GM19240 (cell line): ENCODE results near the gene TLX3.

Experiments used
- DNase-seq: peaks from one replicate; pipeline ENCODE4 v3.0.0; 2011; ENCODE audit warnings: low spot score; ENCODE audit not compliant: insufficient read length

TLX3 gene

DNA sequence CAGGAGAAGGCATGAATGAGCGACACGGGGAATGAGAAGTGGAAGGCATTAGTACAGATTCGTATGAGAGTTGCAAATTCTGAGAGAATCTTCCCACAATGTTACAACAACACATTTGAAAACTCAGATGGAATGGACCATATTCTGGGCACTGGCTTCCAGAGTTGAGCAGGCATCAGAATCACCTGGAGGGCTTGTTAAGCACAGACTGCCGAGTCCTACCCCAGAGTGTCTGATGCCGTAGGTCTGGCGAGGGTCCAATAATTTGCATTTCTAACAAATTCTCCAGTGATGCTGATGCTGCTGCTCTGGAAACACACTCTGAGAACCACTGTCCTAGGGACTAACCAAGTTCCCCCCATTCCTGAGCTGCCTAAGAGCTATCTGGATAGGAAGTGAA is 2.9 kb upstream of the TLX3 start:
- DNase-seq: no peak

DNA sequence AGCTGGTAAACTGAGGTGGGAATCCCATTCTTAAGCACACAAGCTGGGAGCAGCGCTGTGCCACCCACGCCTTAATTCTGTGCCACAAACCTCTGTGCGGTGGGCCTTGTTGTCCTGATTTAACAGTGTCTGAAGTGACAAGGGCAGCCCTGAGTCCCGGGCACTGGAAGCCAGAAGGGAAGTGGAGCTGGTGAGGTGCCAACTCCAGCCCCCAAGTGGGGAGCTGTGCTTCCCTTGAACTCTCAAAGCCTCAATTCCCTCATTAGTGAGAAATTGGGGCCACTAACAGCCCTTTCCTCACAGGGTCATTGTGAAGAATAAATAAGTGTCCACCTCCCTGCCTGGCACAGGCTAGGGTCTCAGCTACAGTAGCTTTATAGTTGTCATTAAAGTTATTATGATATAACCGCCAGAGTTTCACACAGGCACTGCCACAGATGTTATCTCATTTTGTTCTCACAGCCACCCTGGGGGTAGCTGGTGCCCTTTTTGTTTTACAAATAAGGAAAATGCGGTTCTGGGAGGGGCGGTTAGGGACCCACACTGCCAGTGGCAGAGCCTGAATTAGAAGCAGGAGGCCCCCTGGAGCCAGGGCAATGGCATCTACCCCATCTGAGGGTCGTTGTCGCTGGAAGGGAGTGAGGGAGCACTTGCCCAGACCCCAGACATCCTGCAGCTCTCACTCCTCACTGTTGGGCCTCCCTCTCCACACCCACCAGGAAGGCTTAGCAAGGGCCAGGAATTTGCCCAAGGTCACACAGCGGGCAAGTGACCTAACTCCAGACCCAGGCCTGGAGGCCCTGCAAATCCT is 2.1 kb upstream of the TLX3 start:
- DNase-seq: no peak

DNA sequence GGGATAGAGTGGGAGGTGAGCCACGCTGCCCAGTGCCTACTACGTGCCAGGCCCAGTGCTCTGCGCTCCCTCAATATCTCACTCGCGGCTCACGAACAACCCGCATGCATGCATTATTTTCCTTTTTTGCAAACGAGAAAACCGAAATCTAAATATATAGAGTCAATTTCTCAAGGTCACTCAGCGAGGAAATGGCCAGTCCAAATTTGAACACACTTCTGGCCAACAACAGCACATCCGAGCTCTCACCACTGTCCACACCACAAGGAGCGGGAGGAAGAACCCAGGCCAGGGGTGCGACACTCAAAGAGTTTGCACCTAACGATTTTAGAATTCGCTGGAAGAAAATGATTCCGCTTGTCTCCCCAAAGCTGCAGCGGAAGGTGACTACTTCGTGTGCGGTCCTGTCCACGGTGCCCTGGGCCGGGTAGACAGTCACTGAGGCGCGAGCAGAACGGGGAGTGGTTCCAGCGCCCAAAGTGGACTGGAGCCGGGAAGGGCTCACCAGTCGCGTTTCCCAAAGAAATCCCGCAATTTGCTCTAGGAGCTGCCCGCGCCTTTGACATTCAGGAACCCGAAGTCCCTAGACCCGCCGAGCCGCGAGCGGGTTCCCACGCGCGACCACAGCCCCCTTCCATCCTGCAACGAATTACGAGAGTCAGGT is 1.1 kb upstream of the TLX3 start:
- DNase-seq: no peak

DNA sequence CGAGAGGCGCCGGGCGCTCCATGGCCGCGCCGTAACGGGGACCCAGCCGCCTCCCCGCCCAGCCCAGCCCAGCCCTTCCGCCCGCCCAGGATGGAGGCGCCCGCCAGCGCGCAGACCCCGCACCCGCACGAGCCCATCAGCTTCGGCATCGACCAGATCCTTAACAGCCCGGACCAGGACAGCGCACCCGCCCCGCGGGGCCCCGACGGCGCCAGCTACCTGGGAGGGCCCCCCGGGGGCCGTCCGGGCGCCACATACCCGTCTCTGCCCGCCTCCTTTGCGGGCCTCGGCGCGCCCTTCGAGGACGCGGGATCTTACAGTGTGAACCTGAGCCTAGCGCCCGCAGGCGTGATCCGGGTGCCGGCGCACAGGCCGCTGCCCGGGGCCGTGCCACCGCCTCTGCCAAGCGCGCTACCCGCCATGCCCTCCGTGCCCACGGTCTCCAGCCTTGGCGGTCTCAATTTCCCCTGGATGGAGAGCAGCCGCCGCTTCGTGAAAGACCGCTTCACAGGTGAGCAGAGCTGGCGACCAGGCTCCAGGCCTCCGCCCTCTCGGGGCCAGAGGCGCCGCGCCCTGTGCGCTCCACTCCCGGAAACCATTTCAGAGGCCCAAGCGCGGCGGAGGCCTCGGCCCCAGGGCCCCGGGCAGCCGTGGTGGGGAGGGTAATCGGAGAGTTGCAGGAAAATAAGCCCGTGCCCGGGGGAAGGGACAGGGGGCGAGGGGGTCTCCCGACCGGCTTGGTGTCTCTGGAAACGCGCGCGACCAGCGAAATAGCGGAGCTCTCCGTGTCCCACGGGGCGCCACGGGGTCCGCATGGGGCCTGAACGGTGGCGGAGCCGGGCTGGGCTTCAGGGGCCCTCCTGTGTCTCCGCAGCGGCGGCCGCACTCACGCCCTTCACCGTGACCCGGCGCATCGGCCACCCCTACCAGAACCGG is 496 bp downstream of the TLX3 start:
- no peak for DNase-seq

DNA sequence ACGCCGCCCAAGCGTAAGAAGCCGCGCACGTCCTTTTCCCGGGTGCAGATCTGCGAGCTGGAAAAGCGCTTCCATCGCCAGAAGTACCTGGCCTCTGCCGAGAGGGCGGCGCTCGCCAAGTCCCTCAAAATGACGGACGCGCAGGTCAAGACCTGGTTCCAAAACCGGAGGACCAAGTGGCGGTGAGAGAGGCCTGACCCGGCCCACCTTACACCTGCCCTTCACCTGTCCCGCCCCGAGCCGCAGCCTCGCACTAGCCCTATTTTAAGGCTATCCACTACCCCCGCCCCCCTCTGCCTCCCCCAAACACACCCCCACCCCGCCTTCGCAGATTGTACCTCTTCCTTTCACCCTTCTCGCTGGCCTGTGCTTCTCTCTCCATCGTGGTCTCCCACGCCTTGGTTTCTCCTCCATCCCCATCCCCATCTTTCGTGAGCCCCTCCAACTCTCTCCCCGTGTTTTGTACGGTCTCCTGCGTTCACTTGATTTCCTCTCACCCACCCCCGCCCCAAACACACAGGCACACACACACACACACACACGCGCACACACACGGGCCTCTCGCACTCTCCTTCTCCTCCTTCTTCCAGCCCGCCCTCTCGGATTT is 1.3 kb downstream of the TLX3 start:
- DNase-seq: no peak

DNA sequence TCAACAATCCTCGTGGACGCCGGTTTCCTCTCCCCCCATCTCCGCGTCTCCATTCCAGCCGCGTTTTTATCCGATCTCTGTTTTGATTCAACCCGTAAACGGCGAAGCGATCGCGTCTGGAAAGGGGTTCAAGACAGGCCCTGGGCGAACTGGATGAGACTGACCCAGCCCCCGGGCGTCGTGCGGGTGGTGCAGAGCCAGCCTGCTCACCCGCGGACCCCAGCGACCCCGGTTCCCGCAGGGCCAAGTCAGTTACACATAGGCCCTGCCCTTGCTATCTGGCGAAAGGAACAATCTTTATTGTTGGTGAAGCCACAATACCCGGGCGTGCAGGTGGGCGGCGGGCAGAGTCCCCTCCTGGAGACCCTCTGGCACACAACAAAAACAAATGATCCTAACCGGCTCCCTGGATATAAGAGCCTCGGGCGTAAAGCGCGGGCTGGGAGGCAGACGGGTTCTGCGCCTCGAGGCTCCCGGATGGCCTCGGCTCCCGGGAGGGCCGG is 1.8 kb downstream of the TLX3 start:
- DNase-seq: no peak

DNA sequence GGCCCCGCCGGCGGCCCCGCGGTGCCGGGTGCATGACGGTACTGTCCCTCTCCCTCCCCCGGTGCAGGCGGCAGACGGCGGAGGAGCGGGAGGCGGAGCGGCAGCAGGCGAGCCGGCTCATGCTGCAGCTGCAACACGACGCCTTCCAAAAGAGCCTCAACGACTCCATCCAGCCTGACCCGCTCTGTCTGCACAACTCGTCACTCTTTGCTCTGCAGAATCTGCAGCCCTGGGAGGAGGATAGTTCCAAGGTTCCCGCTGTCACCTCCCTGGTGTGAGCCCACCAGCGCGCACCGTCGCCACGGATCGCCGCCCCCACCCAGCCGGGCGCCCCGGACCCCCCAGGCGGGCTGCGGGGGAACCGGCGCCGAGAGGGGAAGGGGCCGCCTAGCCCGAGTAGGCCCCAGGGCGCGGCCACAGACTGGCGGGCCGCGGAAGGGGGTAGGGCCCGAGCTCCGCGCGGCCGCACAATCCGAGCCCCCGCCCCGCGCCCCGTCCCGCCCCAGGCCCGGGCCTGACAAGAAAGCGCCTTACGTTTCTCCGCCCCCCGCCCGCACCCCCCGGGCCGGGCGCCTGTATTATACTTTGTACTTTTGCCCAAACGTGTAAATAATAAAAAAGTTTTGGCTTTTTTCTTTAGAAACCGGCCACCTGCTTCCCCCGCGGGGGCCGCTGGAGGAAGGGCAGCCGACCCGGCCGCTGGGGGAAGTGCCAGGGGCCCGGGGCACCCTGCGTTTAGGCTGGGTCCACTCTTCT is 2.5 kb downstream of the TLX3 start:
- DNase-seq: no peak

DNA sequence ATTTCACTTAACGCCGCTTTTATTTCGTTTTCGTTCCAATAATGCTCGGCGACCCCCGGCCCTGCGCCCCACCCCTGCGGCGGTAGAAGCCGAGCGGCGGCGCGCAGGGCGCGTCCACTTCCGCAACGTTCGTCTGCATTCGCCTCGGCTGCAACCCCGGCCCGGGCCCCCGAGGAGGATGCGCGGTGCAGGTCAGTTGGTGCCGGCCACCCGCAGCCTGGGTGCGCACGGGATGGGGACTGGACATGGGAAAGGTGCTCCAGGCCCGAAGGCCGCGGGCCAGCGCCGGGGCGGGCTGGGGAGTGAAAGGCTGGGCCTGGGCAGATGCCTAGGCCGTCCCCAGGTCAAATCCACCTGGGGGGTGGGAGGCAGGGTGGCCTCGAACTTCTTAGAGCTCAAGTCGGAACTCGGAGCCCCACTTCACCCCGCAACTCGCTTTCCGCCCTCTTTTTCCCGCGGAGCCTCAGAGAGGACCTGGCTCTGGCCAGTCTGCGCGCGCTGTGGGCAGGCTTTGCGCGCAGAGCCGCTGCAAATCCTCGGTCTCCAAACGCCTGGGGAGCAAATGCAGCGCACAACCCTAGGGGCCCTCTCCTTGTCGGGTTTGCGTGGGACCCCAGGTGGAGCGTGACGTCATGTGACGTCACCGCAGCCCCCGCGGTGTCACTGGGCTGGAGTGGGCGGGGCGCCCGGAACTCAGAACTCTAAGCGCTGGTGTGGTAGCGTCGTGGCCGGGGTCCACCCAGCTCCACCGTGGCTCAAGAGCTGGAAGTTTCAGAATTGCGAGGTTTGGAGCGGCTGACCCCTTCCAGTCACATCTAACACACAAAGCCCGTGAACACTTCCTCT is 3.3 kb downstream of the TLX3 start:
- DNase-seq: no peak

DNA sequence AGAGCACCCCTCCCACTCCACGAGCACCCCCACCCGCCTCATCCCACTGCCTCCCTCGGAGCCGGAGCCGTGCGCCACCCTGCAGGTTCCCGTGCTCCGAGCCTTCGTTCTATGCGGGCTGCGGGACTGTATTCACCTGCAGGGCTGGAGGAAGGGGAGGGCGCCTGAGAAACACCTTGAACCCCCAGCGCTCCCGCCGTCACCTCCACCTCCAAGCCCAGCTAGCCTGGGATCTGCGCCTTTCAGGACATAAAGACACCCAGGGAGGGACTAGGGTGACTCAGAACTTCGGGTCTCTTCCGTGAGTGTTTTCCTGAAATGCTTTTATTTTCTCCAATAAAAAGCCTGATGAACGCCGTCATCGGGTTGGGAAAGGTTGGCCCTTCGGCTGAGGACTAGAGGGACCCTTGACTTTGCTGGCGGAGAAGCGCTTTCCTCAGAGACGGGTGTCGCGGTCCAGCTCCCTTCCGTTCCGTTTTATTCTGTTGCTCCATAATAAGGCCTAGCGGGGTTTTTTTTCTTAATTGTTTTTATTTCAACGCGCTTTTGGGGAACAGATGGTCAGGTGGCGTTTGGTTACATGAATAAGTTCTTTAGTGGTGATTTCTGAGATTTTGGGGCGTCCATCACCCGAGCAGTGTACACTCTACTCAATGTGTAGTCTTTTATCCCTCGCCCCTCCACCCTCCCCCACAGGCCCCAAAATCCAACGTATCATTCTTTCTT is 4.6 kb downstream of the TLX3 start:
- no peak for DNase-seq

DNA sequence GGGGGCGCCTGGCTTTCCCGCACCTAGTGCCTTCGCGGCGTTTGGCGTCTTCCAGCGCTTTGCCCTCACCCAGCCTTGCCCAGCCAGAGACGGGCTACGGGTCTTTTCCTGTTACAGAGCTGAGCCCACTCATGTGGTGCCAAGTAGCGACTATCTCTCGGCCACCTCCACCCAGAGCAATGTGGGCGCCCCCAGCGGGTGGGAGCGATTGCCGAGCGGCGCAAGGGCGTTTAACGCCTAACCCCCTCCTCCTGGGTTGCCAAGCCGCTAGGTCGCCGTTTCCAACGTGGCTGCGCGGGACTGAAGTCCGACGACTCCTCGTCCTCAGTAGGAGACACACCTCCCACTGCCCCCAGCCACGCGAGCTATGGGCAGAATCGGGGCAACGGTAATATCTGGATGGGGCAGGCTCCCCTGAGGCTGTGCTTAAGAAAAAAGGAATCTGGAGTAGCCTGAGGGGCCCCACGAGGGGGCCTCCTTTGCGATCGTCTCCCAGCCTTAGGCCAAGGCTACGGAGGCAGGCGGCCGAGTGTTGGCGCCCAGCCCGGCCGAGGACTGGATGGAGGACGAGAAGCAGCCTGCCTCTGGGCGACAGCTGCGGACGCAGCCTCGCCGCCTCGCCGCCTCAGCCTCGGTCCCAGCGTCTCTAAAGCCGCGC is 5.8 kb downstream of the TLX3 start:
- DNase-seq: no peak

DNA sequence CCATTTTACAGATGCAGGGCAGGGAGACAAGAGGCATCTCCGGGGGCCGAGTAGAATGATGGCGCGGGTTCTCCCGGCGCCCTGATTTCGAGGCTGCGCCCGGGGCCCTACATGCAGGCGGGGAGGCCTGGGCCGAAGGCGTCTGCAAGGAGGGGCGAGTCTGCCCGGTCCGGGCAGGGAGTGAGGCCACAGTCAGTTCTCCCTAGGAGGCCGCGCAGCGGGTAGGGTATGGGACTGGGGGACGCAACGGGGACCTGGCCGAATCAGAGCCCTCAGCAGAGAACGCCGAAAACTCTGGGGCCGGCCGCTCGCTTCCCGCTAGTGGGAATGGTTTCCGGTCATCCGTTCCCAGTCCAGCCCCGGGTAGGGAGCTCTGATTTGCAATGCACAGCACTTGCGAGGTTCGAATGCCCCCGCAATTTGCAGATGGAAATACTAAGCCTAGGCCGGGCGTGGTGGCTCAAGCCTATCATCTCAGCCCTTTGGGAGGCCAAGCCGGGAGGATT is 6.4 kb downstream of the TLX3 start:
- DNase-seq: no peak

DNA sequence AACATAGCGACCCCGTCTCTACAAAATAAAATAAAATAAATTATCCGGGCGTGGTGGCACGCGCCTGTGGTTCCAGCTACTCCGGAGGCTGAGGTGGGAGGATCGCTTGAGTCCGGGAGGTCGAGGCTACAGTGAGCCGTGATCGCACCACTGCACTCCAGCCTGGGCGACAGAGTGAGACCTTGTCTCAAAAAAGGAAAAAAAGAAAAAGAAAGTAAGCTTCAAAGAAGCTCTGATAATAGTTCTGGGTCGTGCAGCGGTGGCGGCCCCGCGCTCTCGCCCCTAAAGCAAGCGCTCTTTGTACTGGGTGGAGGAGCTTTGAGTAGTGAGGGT is 6.8 kb downstream of the TLX3 start:
- DNase-seq: no peak

DNA sequence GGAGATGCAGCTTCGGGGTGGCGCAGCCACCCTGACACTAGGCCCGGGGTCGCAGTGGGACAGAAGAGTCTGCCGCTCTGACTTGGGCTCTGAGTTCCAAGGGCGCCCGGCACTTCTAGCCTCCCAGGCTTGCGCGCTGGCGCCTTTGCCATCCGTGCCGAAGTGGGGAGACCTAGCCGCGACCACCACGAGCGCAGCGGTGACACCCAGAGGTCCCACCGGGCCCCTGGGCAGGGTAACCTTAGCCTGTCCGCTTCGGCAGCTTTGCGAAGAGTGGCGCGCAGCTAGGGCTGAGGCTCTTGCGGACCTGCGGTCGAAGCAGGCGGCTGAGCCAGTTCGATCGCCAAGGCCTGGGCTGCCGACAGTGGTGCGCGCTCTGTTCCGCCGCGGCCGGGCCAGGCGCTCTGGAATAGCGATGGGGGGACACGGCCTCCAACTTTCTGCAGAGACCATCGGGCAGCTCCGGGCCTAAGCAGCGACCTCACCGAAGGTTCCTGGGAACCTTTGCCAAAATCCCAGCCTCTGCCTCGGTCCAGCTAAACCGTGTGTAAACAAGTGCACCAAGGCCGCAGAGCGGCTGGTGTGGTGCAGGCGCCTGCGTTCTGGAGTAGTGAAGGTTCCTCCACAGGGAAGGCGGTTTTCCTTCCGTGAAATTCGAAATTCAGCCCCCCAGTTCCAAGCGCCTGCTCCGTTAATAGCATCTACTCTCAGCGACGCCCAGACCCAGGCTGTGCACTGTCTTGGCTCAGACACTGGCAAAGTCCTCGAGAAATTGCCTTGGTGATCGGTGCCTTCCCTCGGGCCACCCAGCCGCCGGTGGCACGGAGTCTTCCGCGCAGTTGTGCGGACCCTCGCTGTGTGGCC is 7.4 kb downstream of the TLX3 start:
- DNase-seq: no peak

DNA sequence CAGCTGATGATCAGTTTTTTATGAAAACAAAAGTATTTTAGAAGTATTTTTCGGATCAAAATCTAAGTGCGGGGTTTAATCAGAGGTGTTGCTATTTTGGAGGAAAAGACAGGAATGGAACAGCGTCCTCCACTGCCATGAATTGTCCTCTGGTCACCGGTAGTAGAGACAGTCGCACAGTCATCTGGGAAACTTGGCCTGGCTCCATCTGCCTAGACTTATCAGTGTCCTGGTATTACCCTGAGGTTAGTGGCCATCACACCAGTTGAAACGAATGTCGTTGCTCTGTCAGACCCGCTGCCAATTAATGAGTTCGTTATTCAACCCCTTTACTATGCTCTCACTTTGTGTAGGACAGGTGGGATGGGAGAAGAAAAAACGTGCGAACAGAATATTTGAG is 8.2 kb downstream of the TLX3 start:
- no peak for DNase-seq

DNA sequence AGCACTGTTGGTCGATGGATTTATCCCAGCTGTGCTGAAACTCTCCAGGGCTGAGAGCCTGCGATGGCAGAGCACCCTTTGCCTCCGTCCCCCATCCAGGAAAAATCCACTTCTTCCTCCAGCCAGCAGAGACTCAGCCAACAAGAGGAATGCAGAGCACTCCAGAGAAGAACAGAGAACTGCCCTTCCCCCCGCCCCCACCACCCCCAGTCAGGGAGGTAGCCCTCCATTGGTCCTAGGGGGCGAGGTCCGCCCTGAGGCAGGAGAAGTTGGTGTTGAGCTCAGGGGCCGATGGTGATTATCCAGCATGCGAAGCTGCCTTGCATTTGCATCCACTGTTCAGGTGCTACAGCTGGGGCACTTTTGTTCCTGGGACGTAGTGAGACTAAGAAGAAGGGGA is 9.0 kb downstream of the TLX3 start:
- no peak for DNase-seq

DNA sequence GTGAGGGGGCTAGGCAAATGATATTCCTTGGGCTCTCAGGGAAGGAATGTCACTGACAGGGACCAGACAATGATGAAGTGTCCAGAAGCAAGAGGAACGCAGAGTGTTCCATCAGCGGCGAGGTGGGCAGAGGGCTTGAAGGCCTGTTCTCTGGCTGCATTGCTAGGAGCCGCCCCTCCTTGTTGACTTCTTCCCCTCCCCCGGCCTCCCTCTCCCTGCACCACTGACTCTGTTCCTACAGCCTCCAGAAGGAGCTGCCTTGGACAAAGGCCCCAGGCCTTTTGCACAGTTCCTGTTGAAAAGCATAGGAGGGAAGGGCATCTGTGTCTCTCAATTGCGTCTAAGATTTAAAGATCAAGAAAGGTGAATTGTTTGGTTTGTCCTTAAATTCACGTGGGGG is 12.4 kb downstream of the TLX3 start:
- no peak for DNase-seq

DNA sequence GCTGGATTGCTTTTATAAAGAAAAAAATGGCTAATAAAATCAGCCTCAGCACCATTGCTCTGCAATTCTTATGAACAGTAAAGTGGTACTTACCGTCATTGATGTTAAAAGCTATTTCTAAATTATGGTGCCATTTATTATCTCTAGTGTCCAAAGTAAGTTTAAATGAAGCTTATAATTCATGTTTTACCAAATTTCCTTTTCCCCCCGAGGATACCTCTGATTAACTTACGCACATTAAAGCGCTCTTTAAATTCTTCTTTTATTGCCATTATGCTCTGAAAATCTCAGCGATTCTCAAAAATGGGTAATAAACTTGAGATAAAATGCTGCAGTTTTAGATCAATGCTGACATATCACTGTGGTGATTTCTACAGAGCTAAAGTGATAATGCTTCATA is 13.5 kb downstream of the TLX3 start:
- DNase-seq: no peak

DNA sequence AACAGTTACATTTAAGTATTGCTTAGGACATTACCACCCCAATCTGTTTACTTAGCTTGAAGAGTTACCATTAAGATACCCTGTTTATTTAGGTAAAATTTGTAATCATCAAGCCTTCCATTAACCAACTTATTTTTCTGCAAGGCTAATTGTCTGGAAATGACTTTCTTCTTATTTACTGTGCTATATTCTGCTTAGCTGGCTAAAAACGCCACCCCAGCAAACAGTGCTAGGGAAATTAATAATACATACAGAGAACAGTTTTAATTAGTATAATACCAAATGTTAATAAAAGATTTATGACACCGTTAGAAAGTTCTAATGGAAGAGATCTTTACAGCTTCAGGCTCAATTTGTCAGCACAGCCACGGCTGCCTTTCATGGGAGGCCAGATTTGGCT is 14.0 kb downstream of the TLX3 start:
- no peak for DNase-seq
